NOMO-1 treated with dmso at 0.1 percent for 144 hours (cell line): ENCODE measurements around the gene PIGH.
"Not testable (repeated sequence)": the region's sequence is repeated elsewhere in the genome, so short reads cannot be mapped to it uniquely, and the experiment has no call there.

Experiments
- DNase-seq: peaks from one replicate; lab custom pipeline; 2025; ENCODE audit not compliant: unreplicated experiment; lab: John Stamatoyannopoulos, UW

The PIGH gene

GRCh38 chr14:67609642-67610310, 9.7 kb upstream of the PIGH start:
- DNase-seq, result no peak

GRCh38 chr14:67607646-67608045, 7.6 kb upstream of the PIGH start:
- DNase-seq, result no peak

- DNase-seq, result no peak
Measured at GRCh38 chr14:67602995-67603545, 3.0 kb upstream of the PIGH start.

DNA sequence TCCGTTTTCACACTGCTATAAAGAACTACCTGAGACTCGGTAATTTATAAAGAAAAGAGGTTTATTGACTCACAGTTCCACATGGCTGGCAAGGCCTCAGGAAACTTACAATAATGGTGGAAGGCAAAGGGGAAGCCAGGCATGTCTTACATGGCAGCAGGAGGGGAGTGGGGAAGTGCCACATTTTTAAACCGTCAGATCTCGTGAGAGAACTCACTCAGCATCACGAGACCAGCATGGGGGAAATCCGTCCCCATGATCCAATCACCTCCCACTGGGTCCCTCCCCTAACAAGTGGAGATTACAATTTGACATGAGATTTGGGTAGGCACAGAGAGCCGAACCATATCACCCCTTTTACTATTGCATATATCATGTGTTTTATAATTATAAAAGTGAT, 2.0 kb upstream of the PIGH start:
- no peak for DNase-seq

- DNase-seq, result not testable (repeated sequence)
Measured at GRCh38 chr14:67600562-67600974, 500 bp upstream of the PIGH start.

GRCh38 chr14:67595392-67595791, 4.7 kb downstream of the PIGH start:
- no peak for DNase-seq

- not testable (repeated sequence) for DNase-seq
Measured at GRCh38 chr14:67593650-67594049, 6.4 kb downstream of the PIGH start.

GRCh38 chr14:67589204-67589770, 10.8 kb downstream of the PIGH start:
- DNase-seq, result no peak

DNA sequence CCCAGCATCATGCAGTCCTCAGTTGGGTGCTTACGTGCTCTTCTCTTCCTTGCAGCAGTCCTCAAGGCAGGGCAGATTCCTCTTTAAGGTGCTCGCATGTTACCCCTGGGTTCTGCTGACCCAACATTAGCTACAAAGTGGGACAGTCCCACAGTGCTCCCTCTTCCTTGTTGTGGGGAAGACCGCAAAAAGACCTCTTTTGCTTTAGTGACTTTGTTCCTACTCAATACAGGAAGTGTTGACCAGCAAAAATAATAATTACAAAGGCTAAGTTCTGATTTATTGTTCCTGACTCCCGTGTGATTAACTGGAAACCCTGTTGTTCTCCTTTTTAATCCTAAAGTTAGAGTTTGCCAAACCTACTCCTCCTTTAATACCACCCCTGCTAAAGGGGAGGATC, 13.7 kb downstream of the PIGH start:
- no peak for DNase-seq

- DNase-seq, result no peak
Measured at GRCh38 chr14:67584978-67585377, 15.1 kb downstream of the PIGH start.

DNA sequence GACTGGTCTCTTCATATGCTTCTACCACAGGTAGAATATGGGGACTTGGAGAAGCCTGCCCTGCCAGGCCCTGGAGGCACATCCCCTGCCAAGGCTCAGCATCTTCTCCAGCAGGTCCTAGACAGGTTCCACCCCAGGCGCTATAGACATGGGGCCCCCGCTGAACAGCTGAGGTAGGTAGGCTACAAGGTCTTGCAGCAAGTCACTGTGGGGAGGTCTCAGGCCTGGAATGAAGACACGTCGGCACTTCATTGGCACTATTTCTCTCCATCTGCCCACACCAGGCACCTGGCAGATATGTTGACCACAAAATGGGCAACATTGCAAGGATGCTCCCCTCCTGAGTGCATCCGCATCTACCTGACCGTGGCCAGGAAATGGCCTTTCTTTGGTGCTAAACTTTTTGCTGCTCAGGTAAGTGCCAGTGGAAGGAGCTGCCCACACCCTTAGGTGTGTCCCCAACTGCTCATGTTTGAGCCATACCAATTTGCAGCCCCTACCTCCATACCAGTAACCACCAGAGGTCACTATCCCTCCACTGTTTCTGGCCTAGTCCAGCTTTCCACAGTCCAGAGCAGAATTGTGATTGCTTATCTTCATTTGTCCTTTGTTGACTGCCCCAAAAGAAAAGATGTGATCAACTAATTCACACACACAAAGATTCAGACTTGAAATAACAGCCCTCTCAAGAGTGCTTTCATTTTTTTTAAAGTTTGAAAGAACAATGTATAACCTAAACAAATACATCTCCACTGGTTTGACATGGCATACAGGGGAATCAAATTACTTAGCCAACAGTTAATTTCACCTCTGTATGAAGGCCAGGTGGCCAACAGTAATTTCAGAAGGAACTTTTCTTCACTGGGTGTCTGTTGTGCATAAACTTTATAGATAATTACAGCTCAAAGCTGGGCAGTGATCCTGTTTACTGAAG, 16.1 kb downstream of the PIGH start:
- DNase-seq, result no peak

GRCh38 chr14:67582061-67582460, 18.0 kb downstream of the PIGH start:
- no peak for DNase-seq

DNA sequence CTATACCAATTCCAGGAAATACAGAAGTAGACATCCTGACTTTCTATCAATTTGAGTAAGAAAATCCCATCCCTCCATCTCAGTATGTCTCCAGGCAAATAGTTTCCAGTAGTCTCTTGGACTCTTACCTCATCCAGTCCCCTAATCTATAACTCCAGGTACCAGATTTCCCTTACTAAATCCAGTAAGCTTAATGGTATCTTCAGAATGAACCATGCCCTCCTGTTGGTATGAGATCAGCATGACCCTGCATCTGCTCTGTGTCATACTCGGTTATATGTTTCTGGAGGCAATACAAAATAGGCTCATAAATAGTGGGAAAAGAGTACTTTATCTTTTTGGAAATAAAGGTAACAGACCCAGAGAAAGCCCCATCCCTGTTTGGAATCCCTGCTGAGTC, 18.4 kb downstream of the PIGH start:
- no peak for DNase-seq

DNA sequence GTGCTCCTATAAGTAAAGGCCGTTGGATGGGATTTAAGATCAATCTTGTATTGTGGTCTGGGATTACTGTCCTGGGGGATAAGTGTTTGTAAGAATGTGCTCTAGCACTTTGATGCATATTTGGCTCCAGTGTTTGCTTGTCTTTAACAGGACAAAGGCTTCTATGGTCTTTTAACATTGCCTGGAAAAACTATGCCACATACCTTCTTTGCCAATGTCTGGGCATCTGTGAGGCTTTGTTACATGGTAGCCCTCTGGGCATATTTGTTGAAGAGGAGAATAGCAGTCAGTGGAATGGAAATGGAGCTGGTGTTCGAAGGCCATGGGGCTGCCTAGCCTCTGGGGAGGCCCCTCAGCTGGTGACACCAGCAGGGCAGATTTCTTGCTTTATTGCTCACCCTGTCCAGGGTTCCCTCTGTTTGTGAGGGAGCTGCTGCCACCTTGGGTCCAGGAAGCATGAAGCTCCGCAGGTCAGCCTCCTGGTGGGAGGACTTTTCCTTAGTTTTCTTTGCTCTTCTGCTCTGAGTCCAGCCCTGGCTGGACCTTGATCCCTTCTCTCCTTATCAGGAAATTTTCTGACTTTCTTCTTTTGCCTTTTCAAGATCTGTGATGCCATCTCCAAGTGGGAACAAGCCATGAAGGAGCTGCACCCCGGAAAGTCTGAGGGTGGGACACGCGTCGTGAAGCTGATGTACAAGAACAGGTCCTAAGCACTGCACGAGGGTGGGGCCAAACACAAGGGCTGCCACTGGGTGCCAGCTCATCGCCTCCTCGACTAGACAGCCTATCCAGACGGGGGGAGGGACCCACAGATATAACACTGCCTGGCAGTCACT, 19.5 kb downstream of the PIGH start:
- DNase-seq, result no peak

DNA sequence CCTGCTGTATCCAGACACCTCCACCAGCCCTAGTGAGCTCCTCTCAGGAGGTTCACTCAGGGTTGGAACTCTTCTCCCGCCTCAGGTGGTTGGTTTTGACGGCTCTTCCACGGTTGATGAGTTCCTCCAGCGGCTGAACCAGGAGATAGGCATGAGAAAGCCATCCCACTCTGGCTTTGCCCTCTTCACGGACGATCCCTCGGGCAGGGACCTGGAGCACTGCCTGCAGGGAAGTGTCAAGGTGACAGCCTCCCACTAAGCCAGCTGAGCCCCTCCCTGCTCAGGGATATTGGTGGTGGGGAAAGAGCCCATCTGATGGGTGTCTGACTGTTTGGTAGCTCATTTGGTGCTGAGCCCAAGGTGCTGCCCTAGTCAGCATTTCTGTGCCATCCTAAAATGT, 20.4 kb downstream of the PIGH start:
- DNase-seq, result no peak

DNA sequence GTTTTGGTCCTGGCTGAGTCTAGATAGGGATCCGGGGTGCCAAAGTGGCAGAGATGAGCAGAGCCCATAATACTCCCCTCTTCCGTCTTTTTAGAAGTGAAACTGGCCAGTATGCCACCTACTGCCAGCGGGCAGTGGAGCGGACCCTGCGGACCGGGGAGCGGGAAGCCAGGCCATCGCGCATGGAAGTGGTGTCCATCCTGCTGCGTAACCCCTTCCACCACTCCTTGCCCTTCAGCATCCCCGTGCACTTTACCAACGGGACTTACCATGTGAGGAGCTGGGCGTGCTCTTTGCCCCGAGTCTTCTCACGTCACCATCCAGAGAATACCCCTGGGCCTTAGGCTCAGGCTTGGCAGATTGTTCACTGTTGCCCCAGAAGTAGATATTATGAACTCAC, 21.0 kb downstream of the PIGH start:
- no peak for DNase-seq

- no peak for DNase-seq
Measured at GRCh38 chr14:67577909-67578749, 21.9 kb downstream of the PIGH start.

- DNase-seq, result no peak
Measured at GRCh38 chr14:67577181-67577808, 22.8 kb downstream of the PIGH start.

DNA sequence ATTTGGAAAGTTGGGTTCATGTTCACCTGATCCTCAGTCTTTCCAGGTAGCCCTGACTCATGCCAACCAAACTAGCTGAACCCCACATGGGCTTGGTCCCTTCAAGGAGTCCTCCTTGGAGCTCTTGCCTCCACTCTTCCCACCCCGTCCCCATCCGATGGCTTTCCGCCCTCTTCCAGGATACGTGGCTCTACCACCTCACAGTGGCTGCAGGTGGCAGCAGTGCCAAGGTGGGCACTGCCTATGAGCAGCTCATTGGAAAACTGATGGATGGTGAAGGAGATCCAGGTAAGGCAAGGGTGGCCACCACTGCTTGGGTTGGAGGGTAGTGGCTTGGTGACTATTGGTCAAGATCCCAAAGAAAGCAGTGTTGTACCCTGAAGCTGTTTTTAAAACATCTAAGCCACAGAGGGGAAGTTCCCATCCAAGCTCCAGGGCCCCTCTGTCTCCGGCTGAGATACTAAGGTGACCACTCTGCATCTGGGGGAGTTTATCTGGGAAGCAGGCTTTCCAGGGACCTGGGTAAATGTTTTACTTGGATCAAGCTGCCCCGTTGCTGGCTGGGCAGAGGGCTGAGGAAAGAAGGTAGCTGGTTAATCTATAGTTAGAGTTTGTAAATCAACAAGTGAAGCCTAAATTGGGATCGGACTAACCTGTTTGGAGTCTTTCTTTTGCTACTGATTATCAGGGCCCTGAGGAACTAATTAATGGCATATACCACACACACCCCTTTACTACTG, 23.7 kb downstream of the PIGH start:
- DNase-seq, result no peak
